Skeletal muscle tissue (tissue), 4 donors: ENCODE data around the gene NXPH4. TPM values are rescaled to one million over a fixed set of nuclear protein-coding genes. Genes with fewer than 3 reads are reported as not detected.

Experiments used
- H3K27ac ChIP-seq: one replicate; pipeline ENCODE4 v1.7.0; 2013; ENCODE audit warnings: mild to moderate bottlenecking, low read depth, low read length, inconsistent platforms
- H3K27me3 ChIP-seq, 3 donors: one replicate each; pipeline ENCODE4 v1.7.0; 2013; ENCODE audit warnings: low read length in 3 of 3; ENCODE audit not compliant: control insufficient read depth in 3 of 3, insufficient read depth in 3 of 3
- H3K36me3 ChIP-seq, 3 donors: one replicate each; pipeline ENCODE4 v1.7.0; 2013; ENCODE audit warnings: low read length in 3 of 3; ENCODE audit not compliant: control insufficient read depth in 3 of 3, insufficient read depth in 3 of 3
- H3K4me1 ChIP-seq, 3 donors: one replicate each; pipeline ENCODE4 v1.7.0; 2013; ENCODE audit warnings: low read length in 3 of 3, mild to moderate bottlenecking in 3 of 3; ENCODE audit not compliant: control insufficient read depth in 3 of 3, insufficient read depth in 3 of 3
- H3K4me3 ChIP-seq, 3 donors: one replicate each; pipeline ENCODE4 v1.7.0; 2013; ENCODE audit warnings: low read length in 3 of 3
- H3K9ac ChIP-seq, 3 donors: one replicate each; pipeline ENCODE4 v1.7.0; 2013; ENCODE audit warnings: low read length in 3 of 3, mild to moderate bottlenecking in 3 of 3, moderate library complexity in 2 of 3, low read depth in 1 of 3
- H3K9me3 ChIP-seq, 3 donors: one replicate each; pipeline ENCODE4 v1.7.0; 2013; ENCODE audit warnings: low read length in 3 of 3; ENCODE audit not compliant: control insufficient read depth in 3 of 3
- total RNA-seq: library from RNA; depleted of rRNA; stranded (reverse); fragments of >200 nt; gene quantifications from one replicate; pipeline ENCODE4 v1.2.3, GENCODE V29; 2014
- donor health status: Osteomylitis.

NXPH4 gene
- total RNA-seq, 1 donor from 2014 or later, result not detected

GRCh38 chr12:57208631-57209282, 7.8 kb upstream of the NXPH4 start:
- Histone ChIP-seq H3K4me3 (no peak overlapping the region), H3K4me1 (peaks cover 4 to 12% (median 5%) of the 10 kb centered on the region in 3 donors), H3K27ac (no peak overlapping the region), H3K9ac (no peak overlapping the region), H3K27me3 (no peaks in the 10 kb centered on the region), H3K36me3 (peaks cover 22 to 38% (median 23%) of the 10 kb centered on the region in 3 donors), H3K9me3 (no peaks in the 10 kb centered on the region)

- Histone ChIP-seq H3K4me3 (no peak overlapping the region), H3K9ac (no peak overlapping the region), H3K4me1 (peaks cover 10 to 22% (median 16%) of the 10 kb centered on the region in 3 donors), H3K9me3 (no peaks in the 10 kb centered on the region), H3K36me3 (peaks cover 21 to 30% (median 23%) of the 10 kb centered on the region in 3 donors), H3K27me3 (peaks cover 4 to 11% (median 10%) of the 10 kb centered on the region in 3 donors), H3K27ac (no peak overlapping the region)
These were observed 6.7 kb upstream of the NXPH4 start for GRCh38 chr12:57209916-57210315.

- peaks cover 21 to 29% (median 23%) of the 10 kb centered on the region in 3 donors for H3K36me3 ChIP-seq
- H3K27ac ChIP-seq, result no peak overlapping the region
- peaks cover 10 to 16% (median 15%) of the 10 kb centered on the region in 3 donors for H3K27me3 ChIP-seq
- no peaks in the 10 kb centered on the region for H3K9me3 ChIP-seq
- H3K4me1 ChIP-seq, result peaks cover 10 to 25% (median 21%) of the 10 kb centered on the region in 3 donors
- no peak overlapping the region for H3K9ac ChIP-seq
- no peak overlapping the region for H3K4me3 ChIP-seq
These were observed 6.1 kb upstream of the NXPH4 start for GRCh38 chr12:57210461-57210860.

- no peak overlapping the region for H3K4me3 ChIP-seq
- H3K9me3 ChIP-seq, result no peaks in the 10 kb centered on the region
- peaks cover 15 to 30% (median 27%) of the 10 kb centered on the region in 3 donors for H3K4me1 ChIP-seq
- peaks cover 16 to 22% (median 22%) of the 10 kb centered on the region in 3 donors for H3K27me3 ChIP-seq
- no peak overlapping the region for H3K27ac ChIP-seq
- peaks cover 14 to 26% (median 16%) of the 10 kb centered on the region in 3 donors for H3K36me3 ChIP-seq
- H3K9ac ChIP-seq, result no peak overlapping the region
These were observed 5.5 kb upstream of the NXPH4 start for GRCh38 chr12:57210926-57211692.

GRCh38 chr12:57211791-57212700, 4.5 kb upstream of the NXPH4 start:
- no peak overlapping the region for H3K27ac ChIP-seq
- no peak overlapping the region for H3K9ac ChIP-seq
- H3K27me3 ChIP-seq, result peaks cover 22 to 30% (median 25%) of the 10 kb centered on the region in 3 donors
- no peak overlapping the region for H3K4me3 ChIP-seq
- peaks cover 9 to 21% (median 10%) of the 10 kb centered on the region in 3 donors for H3K36me3 ChIP-seq
- H3K9me3 ChIP-seq, result no peaks in the 10 kb centered on the region
- H3K4me1 ChIP-seq, result peaks cover 18 to 33% (median 33%) of the 10 kb centered on the region in 3 donors

GRCh38 chr12:57212701-57213057, 3.9 kb upstream of the NXPH4 start:
- H3K36me3 ChIP-seq, result peaks cover 9 to 18% (median 10%) of the 10 kb centered on the region in 3 donors
- no peak overlapping the region for H3K27ac ChIP-seq
- H3K4me3 ChIP-seq, result no peak overlapping the region
- H3K9ac ChIP-seq, result peak overlapping the region in 1 of 3 donors; percentile 25
- H3K9me3 ChIP-seq, result no peaks in the 10 kb centered on the region
- H3K4me1 ChIP-seq, result peaks cover 24 to 40% (median 40%) of the 10 kb centered on the region in 3 donors
- peaks cover 28 to 36% (median 31%) of the 10 kb centered on the region in 3 donors for H3K27me3 ChIP-seq

GRCh38 chr12:57213058-57213715, 3.4 kb upstream of the NXPH4 start:
- no peak overlapping the region for H3K4me3 ChIP-seq
- no peaks in the 10 kb centered on the region for H3K9me3 ChIP-seq
- H3K9ac ChIP-seq, result peak overlapping the region in 1 of 3 donors; percentile 25
- peaks cover 31 to 41% (median 36%) of the 10 kb centered on the region in 3 donors for H3K27me3 ChIP-seq
- no peak overlapping the region for H3K27ac ChIP-seq
- H3K4me1 ChIP-seq, result peaks cover 24 to 43% (median 42%) of the 10 kb centered on the region in 3 donors
- peaks cover 9 to 14% (median 10%) of the 10 kb centered on the region in 3 donors for H3K36me3 ChIP-seq

GRCh38 chr12:57213763-57214397, 2.7 kb upstream of the NXPH4 start:
- peak overlapping the region in 1 of 3 donors; percentile 9 for H3K9ac ChIP-seq
- no peak overlapping the region for H3K4me3 ChIP-seq
- no peak overlapping the region for H3K27ac ChIP-seq
- peaks cover 9 to 14% (median 10%) of the 10 kb centered on the region in 3 donors for H3K36me3 ChIP-seq
- peaks cover 36 to 48% (median 43%) of the 10 kb centered on the region in 3 donors for H3K27me3 ChIP-seq
- no peaks in the 10 kb centered on the region for H3K9me3 ChIP-seq
- H3K4me1 ChIP-seq, result peaks cover 24 to 42% (median 41%) of the 10 kb centered on the region in 3 donors

GRCh38 chr12:57214398-57214781, 2.2 kb upstream of the NXPH4 start:
- Histone ChIP-seq H3K27ac (no peak overlapping the region), H3K4me3 (no peak overlapping the region), H3K9ac (peak overlapping the region in 1 of 3 donors; percentile 9), H3K27me3 (peaks cover 40 to 53% (median 48%) of the 10 kb centered on the region in 3 donors), H3K9me3 (no peaks in the 10 kb centered on the region), H3K4me1 (peaks cover 24 to 42% (median 41%) of the 10 kb centered on the region in 3 donors), H3K36me3 (peaks cover 5 to 12% (median 6%) of the 10 kb centered on the region in 3 donors)
